NCI-H2196 (cell line): Measurements from ENCODE around the gene TRIM40.
"Not testable (repeated sequence)": the region's sequence is repeated elsewhere in the genome, so short reads cannot be mapped to it uniquely, and the experiment has no call there.

Source experiments
- DNase-seq: peaks from one replicate; lab custom pipeline; 2025; ENCODE audit not compliant: unreplicated experiment; lab: John Stamatoyannopoulos, UW

The TRIM40 gene

DNA sequence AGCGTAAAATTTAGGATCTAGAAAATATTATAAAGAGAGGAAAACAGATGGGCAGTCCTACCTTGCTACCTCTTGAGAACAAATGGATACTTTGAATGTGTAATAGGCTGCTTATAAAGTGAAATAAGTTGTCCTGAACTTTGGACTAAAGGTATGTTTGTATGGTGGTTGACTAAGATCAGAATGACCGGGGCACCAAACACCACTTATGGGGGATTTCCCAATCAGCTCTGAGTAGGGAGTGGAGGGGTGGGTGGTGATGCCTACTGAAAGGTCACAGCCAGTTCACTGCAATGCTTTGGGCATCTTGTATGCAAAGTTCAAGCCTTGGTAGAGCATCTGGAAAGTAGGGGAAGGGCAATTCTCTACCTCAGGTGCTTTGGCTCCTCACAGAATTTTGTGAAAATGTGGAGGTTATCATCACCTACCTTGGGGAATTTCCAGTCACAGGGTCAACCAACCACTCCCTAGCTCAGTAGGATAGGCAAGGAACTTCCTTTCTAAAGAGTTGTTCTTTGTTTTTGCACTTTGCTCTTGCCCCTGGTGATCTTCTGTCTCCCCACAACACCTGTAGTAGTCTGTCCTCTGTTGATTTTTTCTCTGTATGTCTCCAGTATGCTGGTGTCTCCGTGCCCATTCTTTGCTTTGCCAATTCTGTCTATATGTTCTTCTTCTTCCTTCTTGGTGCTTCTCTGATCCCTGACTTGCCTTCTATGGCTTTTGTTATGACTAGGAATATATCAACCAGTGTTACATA lies 22.8 kb upstream of the TRIM40 start, which contains the start of gene TRIM31:
Gene TRIM31, minus strand, starts transcription at position 88 of the 757 bp plus-strand sequence. CDS start 285 bp downstream, outside the sequence.
- DNase-seq: no peak

DNA sequence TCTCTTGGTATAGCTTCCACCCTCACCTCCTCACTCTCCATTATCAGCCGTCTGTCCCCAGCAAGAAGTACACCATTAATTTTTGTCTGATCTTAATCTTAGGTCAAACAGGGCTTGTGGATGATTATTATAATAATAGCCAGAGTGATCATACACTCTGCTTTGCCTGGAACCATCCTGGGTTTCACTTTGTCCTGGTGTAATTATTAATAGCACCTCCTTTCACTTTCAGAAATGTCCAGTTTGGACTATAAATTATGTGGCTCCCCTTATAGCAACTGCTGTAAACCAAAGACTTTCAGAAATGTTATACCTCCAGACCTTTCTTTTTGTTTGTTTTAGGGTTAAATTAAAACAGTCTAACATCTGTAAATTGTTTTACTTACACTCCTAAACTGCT lies 22.1 kb upstream of the TRIM40 start:
- DNase-seq: no peak

DNA sequence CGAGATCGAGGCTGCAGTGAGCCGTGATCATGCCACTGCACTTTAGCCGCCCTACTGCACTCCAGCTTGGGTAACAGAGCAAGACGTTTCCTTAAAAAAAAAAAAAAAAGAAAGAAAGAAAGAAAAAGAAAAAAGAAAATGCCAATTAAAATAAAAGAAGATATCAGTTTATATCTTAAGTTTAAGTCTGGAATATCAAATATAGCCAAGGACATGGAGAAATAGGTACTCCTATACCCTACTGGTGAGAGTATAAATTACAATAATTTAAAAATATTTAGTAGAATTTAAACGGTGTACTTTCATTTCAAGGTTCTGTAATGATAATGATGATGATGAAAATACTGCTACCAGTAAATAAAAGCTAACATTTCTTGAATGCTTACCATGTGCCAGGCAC lies 19.2 kb upstream of the TRIM40 start:
- DNase-seq: no peak

DNA sequence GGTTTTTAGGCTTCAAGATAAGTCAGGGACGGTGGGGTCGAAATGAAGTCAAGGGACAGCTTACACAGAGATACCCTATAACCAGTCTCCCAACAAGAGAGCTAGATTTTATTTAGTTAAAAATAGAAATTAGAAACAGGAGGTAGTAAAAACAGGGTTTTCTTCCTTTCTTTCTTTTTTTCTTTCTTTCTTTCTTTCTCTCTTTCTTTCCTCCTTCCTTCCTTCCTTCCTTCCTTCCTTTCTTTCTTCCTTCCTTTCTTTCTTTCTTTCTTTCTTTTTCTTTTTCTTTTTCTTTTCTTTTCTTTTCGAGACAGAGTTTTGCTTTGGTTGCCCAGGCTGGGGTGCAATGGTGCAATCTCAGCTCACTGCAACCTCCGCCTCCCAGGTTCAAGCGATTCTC lies 17.2 kb upstream of the TRIM40 start:
- not testable (repeated sequence) for DNase-seq

DNA sequence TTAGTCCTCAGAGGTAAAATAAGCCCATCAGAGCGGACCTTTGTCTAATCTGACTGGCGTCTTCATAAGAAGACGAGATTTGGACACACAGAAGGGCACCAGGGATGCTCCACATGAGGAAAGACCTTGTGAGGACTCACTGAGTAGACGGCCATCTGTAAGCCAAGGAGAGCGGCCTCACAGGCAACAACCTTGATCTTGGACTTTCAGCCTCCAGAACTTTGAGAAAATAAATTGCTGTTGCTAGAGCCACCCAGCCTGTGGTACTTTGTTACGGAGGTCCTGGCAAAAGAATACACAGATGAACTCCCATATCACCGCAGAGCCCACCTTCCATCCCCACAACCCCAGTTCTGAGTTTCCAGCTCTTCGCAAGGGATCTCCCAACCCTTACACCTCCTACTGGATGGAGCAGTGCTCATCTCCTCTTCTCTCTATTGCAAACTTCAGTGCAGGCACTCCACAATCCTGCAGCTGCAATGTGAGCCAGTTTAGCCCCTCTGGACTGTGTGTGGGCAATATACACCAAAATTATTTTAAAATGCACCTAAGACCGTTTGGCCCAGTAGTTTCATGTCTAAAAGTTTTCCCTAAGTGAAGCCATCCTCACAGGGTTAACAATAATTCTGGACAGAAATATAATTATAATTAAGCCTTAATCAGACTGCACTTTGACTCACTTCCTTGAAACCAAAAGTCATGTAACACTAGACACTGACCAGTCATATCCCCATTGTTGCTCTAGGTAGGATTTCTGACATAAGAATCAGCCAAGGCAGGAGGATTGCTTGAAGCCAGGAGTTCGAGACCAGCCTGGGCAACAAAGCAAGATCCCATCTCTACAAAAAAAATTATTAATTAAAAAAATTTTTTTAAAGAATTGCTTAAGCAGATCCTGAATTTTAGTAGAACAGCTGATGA lies 14.2 kb upstream of the TRIM40 start:
- no peak for DNase-seq

DNA sequence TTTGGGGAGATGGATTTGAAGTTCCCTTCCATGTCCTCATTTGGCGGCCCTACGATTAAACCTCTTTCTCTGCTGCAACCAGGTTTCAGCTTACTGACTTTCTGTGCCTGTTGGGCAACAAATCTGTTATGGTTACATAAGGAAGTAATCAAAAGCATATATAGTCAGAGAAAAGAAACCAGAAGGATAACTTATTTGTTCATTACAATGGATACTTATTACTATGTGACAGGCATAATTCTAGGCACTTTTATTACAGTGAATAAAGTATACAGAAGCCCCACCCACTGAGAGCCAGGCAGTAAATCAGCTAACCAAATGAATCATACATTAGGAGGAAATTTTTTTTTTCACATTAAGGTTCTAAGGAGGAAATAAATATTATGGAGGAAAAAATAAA lies 13.4 kb upstream of the TRIM40 start:
- no peak for DNase-seq

DNA sequence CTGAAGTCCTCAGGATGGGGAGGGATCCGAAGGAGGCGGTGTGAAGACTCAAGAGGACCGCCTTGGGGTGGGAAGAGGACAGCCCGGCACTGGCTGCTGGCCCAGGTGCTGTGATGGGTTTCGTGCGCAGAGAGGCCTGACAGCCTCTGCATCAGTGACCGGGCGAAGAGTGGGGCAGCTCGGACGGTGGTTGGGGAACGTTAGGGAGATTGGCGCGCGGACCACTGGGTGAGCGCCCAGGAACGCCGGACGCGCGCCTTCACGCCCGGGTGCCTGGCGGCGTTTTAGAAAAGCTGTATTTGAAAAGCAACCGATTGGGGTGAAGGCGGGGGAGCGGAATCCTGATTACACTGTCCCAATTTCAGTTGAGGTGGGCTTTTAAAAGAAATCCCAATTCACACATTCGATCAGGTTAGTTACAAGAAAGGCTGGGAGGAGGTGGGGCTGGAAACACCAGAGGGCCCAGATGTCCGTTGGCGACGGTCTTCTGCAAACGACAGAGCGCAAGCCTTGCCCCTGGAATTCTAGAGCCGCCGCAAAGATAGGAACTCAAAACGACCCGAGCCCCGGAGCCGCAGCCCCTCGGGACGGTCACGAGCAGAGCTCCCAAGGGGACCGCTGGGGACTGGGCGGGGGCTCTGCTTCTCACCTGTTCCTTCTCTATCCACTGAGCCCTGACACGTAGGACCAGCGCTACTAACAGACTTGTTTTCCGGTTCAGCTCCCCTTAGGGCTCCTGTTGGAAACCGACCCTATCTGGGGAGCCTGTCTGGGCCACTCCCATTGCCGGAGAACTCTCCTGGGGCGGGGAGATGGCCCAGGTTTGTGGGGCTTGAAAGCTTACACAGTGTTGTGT lies 8.5 kb upstream of the TRIM40 start:
- DNase-seq: no peak

DNA sequence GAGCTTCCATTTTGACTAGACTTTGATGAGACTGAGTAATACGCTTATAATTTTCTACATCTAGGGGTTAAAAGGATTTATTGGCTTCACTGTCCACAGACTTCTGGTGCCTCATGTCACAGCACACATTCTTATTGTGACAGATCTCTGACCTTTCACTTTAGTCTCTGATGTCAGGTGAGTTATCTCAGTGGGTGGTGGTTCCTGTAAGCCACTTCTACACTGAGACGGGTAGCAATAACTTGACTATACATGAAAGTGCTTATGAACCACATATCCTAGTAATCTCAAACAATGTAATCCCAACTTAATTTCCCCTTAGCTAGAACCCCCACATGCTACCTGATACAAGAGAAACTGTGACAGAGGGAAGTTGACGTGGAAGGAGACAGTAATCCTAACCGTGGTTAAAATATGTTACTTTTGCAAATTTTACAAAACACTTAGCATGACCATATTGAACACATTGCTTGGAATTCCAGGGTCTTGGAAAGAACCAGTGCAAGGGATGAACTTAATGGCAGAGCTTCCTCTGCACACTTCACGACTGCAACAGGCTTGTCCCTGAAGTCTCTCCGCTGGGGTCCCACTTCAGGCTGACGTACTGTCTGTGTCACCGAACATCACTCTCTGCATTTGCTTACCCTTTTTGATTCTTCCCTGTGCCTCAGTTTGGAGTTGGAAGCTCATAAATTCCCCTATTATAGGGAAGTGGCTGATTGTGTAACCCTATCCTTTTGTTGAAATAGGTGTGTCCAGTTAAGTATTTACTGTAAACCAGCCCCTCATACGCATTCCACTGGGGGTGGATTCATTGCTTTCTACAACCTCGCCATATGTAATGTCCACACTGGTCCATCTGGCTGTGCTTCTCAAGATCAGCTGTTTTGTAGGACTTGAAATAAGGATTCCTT lies 6.4 kb upstream of the TRIM40 start:
- DNase-seq: no peak

DNA sequence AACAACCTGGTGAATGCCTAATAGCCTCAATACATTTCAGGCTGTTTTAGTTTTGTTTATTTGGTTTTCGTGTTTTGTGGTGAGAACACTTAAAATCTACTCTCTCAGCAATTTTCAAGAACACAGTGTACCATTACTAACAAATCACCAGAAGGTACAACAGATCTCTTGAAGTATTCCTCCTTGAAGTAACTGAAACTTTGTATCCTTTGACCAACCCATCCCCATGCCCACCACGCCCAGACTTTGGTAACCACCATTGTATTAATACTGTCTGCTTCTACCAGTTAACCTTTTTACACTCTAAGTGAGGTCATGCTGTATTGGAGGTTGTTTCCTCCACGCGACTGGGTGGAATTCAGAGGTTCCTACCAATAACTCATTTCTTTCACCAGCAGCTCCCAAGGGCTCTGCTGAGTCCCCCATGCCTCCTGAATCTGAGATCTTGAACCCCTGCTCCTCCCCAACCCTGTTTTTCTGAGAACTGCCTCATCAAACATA lies 5.7 kb upstream of the TRIM40 start:
- no peak for DNase-seq

DNA sequence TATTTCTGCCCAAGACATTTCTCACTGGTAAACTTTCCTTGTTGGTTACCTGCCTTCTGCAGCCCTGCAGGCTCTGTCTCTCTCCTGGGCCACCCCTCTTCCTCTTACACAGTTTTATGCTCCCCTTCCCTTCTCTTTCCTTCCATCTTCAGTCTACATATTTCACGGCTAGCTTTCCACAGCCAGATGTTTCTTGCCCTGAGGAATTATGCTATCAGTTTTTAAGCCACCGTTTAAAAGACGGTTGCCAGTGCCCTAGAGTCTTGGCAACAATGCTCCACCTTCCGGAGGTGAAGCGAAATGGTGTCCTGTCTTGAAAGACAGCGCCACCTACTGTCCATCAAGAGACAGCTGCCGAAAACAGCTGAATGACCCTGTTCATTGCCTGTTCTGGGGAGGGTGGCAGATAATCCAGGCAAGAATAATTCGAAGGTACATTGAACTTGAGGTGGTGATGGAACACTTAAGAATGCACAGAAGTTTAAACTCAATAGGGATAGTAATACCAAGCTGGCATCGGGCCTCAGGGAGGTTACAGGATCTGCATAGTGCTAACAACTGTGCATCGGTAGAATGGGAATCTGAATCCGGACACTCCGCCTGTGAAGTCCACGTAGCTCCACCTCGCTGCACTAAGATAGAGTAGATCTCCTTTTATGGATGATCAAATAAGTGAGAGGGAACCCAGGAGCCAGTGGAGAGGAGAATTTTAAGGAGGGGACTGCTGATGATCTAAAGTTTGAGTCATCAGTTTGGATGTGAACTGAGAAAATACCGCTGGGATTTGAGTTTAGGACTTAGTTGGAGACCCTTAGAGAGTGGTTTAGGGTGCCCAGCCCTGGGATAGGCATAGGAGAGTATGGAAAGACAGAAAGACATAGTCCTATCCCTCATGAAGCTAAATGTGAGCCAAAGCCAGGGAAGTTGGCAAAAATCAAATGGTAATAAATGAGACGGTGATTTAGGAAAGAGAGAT lies 4.8 kb upstream of the TRIM40 start:
- peak; percentile 78 for DNase-seq

DNA sequence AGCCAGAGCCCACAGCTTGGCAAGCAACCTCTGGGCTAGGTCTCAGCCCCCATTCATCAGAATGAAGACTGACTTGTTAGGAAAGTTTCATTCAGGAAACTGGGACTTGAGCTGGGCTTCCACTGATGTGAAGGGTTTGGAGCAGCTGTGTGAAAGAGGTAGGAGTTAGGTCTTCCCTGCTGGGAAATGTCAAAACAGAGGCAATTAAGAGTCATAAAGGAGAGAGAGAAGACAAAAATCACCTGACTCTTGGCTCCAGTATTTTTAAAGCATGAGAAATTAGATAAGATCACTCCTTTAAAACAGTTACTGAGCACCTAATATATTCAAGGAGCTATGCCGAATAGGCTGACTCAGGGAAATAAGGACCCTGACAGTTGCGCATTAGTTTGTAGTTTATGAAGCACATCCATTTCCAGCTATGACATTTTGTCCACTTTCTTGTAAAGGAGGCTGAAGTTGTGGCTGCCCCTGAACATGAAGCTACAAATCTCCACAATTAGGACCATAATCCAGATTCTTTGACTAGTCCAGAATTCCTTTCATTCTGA lies 3.9 kb upstream of the TRIM40 start:
- no peak for DNase-seq

DNA sequence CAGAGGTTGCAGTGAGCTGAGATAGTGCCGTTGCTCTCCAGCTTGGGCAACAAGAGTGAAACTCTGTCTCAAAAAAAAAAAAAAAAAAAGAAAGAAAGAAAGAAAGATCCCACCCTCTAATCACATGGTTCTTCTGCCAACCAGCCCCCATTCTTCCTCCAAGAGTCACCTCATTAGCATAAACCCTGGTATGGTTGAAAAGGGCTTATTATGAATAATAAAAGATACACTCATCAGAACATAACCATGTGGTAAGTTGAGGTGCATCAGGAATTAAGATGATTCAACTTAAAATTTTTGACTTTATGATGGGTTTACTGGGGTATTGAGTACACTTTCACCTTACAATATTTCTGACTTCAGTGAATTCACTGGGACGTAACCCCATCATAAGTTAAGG lies 793 bp upstream of the TRIM40 start:
- no peak for DNase-seq

DNA sequence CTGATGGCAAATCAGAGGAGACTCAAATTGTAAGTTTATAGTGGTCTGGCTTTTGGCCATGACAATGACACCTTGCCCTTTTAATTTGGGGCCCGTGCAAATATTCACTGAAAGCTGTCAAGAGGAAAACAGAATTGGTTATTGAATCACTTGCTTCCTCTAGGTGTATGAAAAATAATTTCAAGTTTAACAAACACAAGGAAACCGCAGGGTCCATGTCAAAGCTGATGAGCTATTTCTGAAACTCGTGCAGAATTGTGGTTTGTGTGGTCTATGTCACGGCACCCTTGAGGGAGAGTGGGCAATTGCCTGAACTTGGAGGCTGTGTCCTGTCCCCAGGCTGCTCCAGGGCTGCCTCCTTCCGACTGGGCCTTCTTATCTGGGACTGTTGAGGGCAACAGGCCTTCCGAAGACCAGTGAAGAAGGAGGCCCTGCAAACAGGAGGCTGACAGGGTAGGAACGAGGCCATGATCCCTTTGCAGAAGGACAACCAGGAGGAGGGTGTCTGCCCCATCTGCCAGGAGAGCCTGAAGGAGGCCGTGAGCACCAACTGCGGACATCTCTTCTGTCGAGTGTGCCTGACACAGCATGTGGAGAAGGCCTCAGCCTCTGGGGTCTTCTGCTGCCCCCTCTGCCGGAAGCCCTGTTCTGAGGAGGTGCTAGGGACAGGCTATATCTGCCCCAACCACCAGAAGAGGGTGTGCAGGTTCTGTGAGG lies 788 bp downstream of the TRIM40 start:
- no peak for DNase-seq

DNA sequence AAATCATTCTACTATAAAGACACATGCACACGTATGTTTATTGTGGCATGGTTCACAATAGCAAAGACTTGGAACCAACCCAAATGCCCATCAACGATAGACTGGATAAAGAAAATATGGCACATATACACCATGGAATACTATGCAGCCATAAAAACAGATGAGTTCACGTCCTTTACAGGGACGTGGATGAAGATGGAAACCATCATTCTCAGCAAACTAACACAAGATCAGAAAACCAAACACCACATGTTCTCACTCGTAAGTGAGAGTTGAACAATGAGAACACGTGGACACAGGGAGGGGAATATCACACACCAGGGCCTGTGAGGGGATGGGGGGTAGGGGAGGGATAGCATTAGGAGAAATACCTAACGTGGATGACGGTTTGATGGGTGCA lies 4.3 kb downstream of the TRIM40 start:
- not testable (repeated sequence) for DNase-seq

DNA sequence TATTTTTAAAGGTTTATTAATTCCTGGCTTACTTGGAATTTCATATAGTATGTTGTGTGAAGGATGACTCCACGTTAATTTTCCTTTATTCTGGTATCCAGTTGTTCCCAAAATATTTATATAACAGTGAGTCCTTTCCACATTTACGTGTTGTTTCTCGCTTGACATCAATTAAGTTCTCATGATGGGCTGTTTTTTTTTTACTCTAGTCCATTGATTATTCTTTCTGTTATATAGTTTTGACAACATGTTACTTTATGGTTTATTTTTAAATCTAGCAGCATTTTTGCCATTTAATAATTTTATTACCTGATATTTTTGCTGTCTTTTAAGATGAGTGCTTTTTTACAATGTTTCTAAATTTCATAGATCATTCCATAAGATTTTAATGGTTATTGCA lies 6.7 kb downstream of the TRIM40 start:
- DNase-seq: no peak

DNA sequence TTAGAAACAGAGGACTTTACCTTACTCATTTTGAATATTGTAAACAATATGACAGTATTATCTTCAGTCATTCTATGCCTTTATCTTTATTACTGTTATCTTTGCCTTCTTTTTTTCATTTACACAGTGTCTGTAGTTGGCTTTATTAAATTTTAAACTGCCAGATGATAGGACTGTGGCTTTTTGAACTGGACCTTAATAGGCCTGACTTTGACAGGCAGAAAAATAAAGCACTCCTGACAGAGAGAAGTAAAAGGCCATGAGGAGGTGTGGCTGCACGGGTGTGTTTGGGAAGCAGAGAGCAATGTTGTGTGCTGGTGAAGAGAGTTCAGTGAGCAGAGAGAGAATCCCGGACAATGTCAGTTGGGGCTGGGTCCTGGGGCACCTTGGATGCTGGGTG lies 7.8 kb downstream of the TRIM40 start:
- no peak for DNase-seq

DNA sequence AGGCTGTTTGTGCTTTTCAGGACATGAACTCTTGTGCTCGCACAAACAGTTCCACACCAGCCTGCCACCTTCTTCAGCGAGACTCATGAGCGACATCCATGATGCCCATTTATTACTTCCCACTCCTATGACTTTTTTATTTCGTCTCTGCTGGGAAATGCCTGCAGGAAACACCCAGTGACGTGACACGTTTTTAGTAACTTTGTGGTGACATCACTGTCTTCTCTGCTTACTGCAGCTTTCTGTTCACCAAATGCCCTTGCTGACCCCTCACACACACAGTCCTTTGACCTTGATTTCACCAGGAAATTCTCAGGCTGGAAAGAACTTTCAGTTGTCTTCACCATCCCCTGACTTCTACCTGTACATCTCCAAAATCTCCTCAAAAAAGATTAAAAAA lies 8.9 kb downstream of the TRIM40 start:
- DNase-seq: no peak

DNA sequence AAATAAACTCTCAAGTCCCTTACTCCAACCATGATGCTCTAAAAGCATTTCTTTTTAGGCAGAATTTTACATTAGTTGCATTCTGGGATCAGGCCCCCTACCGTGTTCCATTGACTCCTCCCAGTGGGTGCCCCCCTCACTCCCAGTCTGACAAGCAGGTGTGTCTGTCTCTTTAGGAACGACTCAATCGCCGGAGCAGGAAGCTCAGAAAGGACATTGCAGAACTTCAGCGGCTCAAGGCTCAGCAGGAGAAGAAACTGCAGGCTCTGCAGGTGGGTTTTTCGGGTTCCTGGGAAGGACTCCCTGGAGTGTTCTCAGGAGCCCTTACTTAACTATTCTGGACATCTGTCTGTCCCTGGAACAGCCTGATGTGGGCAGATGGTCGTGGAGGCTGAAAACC lies 9.9 kb downstream of the TRIM40 start:
- no peak for DNase-seq
